Endothelial cell of umbilical vein (primary cell): ENCODE data around the gene ITPR1. TPM values are rescaled to one million over a fixed set of nuclear protein-coding genes. Genes with fewer than 3 reads are reported as not detected.

ENCODE experiments used
- BruUV-seq: library from RNA; stranded (reverse); fragments of 400-500 nt; replicated peaks from 2 replicates; lab custom pipeline; 2021; lab: Mats Ljungman, UMichigan
- CTCF ChIA-PET: fragments of 300-600, 350-600 bp; sonication (Branson Sonifier 250); formaldehyde crosslinking; loops from one replicate; lab custom pipeline; 2021; ENCODE audit warnings: antibody characterized with exemption, inconsistent platforms; lab: Charles Lee
- POLR2A ChIA-PET: fragments of 300-600, 350-600 bp; sonication (Branson Sonifier 250); formaldehyde crosslinking; loops from one replicate; lab custom pipeline; 2021; ENCODE audit warnings: antibody characterized with exemption, inconsistent platforms; lab: Charles Lee
- DNase-seq: peaks from one replicate; pipeline ENCODE4 v3.0.0-alpha.2; 2011; ENCODE audit warnings: low read depth, low spot score
- FAIRE-seq: peaks from 2 replicates; lab custom pipeline; 2011; peaks lifted over from hg19 to GRCh38; lab: Jason Lieb, UNC
- H2AFZ ChIP-seq: 2 replicates; pipeline ENCODE4 v1.6.0; 2012; ENCODE audit warnings: low read depth, low read length, control low read depth, inconsistent platforms
- H3K27ac ChIP-seq: 2 replicates; pipeline ENCODE4 v1.5.1; 2011; ENCODE audit warnings: low read depth, mild to moderate bottlenecking, control low read depth, low read length, moderate library complexity; ENCODE audit not compliant: insufficient read depth
- H3K27me3 ChIP-seq, 2 experiments: 2 replicates each; pipeline versions ENCODE4 v1.6.0 to v1.6.1; 2011; ENCODE audit warnings: low read length in 2 of 2, mixed read lengths in 1 of 2; ENCODE audit not compliant: control insufficient read depth in 2 of 2, insufficient read depth in 2 of 2
- H3K36me3 ChIP-seq, 2 experiments: 2 replicates in 1 of 2; 3 replicates in 1 of 2; pipeline ENCODE4 v1.5.1; 2011; ENCODE audit warnings: low read length in 2 of 2, mild to moderate bottlenecking in 1 of 2, moderate library complexity in 1 of 2; ENCODE audit not compliant: control insufficient read depth in 2 of 2, insufficient read depth in 2 of 2; ENCODE audit errors: extremely low read depth in 1 of 2
- H3K4me1 ChIP-seq: 3 replicates; pipeline ENCODE4 v1.5.1; 2011; ENCODE audit warnings: mild to moderate bottlenecking, low read length; ENCODE audit not compliant: control insufficient read depth, insufficient read depth; ENCODE audit errors: extremely low read depth
- H3K4me2 ChIP-seq: 2 replicates; pipeline ENCODE4 v1.6.1; 2011; ENCODE audit warnings: low read length, control low read depth, mixed read lengths; ENCODE audit not compliant: insufficient read depth
- H3K4me3 ChIP-seq, 3 experiments: fragments of 200-600 bp in 1 of 3; sonication (generic), shearing (Covaris generic) in 1 of 3; replicated peaks in 1 of 3; 2 replicates each; pipeline ENCODE4 v1.5.1; 2011 to 2016; ENCODE audit warnings: control low read depth in 3 of 3, low read length in 3 of 3, mild to moderate bottlenecking in 2 of 3, inconsistent platforms in 1 of 3, low read depth in 1 of 3, moderate library complexity in 1 of 3; ENCODE audit not compliant: insufficient read depth in 1 of 3
- H3K79me2 ChIP-seq: 2 replicates; pipeline ENCODE4 v1.6.0; 2012; ENCODE audit warnings: low read length, inconsistent platforms; ENCODE audit not compliant: control insufficient read depth, insufficient read depth
- H3K9ac ChIP-seq: replicated peaks from 2 replicates; pipeline ENCODE3; 2011; ENCODE audit warnings: low read length, control low read depth; ENCODE audit not compliant: insufficient read depth; ENCODE audit errors: extremely low read depth
- H3K9me1 ChIP-seq: replicated peaks from 3 replicates; pipeline ENCODE4 v1.6.0; 2011; ENCODE audit warnings: mild to moderate bottlenecking, low read length; ENCODE audit not compliant: control insufficient read depth, insufficient read depth; ENCODE audit errors: extremely low read depth
- H3K9me3 ChIP-seq: replicated peaks from 2 replicates; pipeline ENCODE4 v1.5.1; 2012; ENCODE audit warnings: low read length, inconsistent platforms; ENCODE audit not compliant: control insufficient read depth, insufficient read depth
- H4K20me1 ChIP-seq: replicated peaks from 2 replicates; pipeline ENCODE3; 2011; ENCODE audit warnings: mild to moderate bottlenecking, low read length; ENCODE audit not compliant: control insufficient read depth, insufficient read depth; ENCODE audit errors: extremely low read depth
- CTCF ChIP-seq, 2 donors: IDR thresholded peaks; 1 replicate in 1 of 2; 2 replicates in 1 of 2; pipeline ENCODE4 v1.5.1; 2011; ENCODE audit warnings: low read length in 2 of 2, mild to moderate bottlenecking in 2 of 2, moderate library complexity in 2 of 2, control low read depth in 1 of 2, inconsistent platforms in 1 of 2, low read depth in 1 of 2; ENCODE audit not compliant: insufficient read depth in 1 of 2; ENCODE audit errors: extremely low read depth in 1 of 2
- EZH2 ChIP-seq: IDR thresholded peaks from 2 replicates; pipeline ENCODE4 v1.6.1; 2012; ENCODE audit warnings: borderline replicate concordance, low read depth, mild to moderate bottlenecking, moderate library complexity, low read length, inconsistent platforms; ENCODE audit not compliant: severe bottlenecking
- FOS ChIP-seq: IDR thresholded peaks from 2 replicates; pipeline ENCODE4 v1.6.1; 2011; ENCODE audit warnings: mild to moderate bottlenecking, low read length, moderate library complexity, borderline replicate concordance; ENCODE audit not compliant: insufficient read depth
- GATA2 ChIP-seq: IDR thresholded peaks from 2 replicates; pipeline ENCODE4 v1.7.0; 2011; ENCODE audit warnings: low read depth, mild to moderate bottlenecking, moderate library complexity, mixed read lengths, low read length; ENCODE audit not compliant: insufficient read length, insufficient read depth
- JUN ChIP-seq: IDR thresholded peaks from 2 replicates; pipeline ENCODE4 v1.6.1; 2011; ENCODE audit warnings: borderline replicate concordance, low read depth; ENCODE audit not compliant: insufficient read length, insufficient read depth
- MAX ChIP-seq: IDR thresholded peaks from 2 replicates; pipeline ENCODE4 v1.6.1; 2011; ENCODE audit not compliant: insufficient read depth, insufficient read length
- MYC ChIP-seq: IDR thresholded peaks from one replicate; pipeline ENCODE4 v1.6.1; 2011; ENCODE audit warnings: mild to moderate bottlenecking, low read depth, low read length
- POLR2A ChIP-seq: IDR thresholded peaks from 2 replicates; pipeline ENCODE4 v1.6.1; 2012; ENCODE audit warnings: low read depth, mild to moderate bottlenecking, control low read depth, low read length
- POLR2AphosphoS5 ChIP-seq: IDR thresholded peaks from 2 replicates; pipeline ENCODE4 v1.6.1; 2012; ENCODE audit warnings: low read depth, mild to moderate bottlenecking, control low read depth, low read length, moderate library complexity; ENCODE audit not compliant: insufficient read depth
- dilution Hi-C: fragments of 300-500 bp; cut with MboI; formaldehyde crosslinking; loops from one replicate; pipeline ENCODE4 v1.15.0; 2019; ENCODE audit warnings: low sequenced_read_pairs; ENCODE audit not compliant: extremely low pct_ligation_motif_present
- intact Hi-C: fragments of 100-400 bp; cut with micrococcal nuclease; formaldehyde crosslinking; loops from one replicate; pipeline ENCODE4 v1.10.0; 2022
- polyA plus RNA-seq, 4 experiments: library from polyadenylated mRNA; depleted of rRNA in 3 of 4; stranded (reverse) in 3 of 4; unstranded in 1 of 4; fragments of >200 nt; gene quantifications; 2 replicates each; pipeline versions ENCODE4 v1.2.1 to v1.2.3, GENCODE V29; 2011 to 2012; ENCODE audit warnings: missing spikeins in 1 of 4
- total RNA-seq: library from RNA; stranded (reverse); gene quantifications from 2 replicates; pipeline ENCODE4 v1.2.3, GENCODE V29; 2021

Gene ITPR1
- total and polyA plus RNA-seq, 2 donors (not counting 3 experiments of a cell fraction or from before 2014, with no cell fraction given), result 5.1 to 16.1 TPM

DNA sequence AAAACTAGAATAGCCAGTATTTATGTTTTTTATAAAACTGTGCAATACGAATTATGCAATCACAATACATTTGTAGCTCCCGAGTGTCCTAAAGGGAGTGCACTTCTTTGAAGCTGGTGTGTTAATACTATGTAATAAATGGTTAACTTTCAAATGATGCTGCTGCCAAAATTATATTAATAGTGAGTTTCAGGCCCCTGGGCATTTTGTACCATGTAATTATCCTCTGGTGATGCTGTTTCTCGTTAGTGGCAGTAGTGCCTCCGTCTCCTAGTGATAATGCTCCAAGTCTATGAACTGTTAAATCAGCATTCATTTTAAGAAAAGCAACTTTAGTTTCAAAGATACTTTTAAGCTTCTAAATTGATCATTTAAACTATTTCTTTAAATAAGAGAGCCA lies 353.4 kb downstream of the ITPR1 start:
- Histone ChIP-seq H3K4me3 (no peak overlapping the region), H3K4me2 (no peak overlapping the region), H3K27me3 (no peaks in the 10 kb centered on the region), H3K79me2 (no peaks in the 10 kb centered on the region), H3K36me3 (no peaks in the 10 kb centered on the region), H3K27ac (no peak overlapping the region), H3K9me3 (no peaks in the 10 kb centered on the region), H2AFZ (no peak overlapping the region), H3K9ac (no peak overlapping the region), H4K20me1 (no peaks in the 10 kb centered on the region), H3K9me1 (no peaks in the 10 kb centered on the region), H3K4me1 (no peaks in the 10 kb centered on the region)
- BruUV-seq, result no TSS peak
- TF ChIP-seq FOS, result no peak
- no peak for TF ChIP-seq JUN
- TF ChIP-seq POLR2A, result no peak
- no peak for TF ChIP-seq GATA2
- no peak for TF ChIP-seq EZH2
- no peak for TF ChIP-seq CTCF (IDR thresholded peaks at IDR 0.05; ENCODE audit: extremely low read depth in 1 of 2, insufficient read depth in 1 of 2, low read depth in 1 of 2, low read length in 2 of 2)
- no peak for TF ChIP-seq POLR2AphosphoS5
- no peak for TF ChIP-seq MYC
- no peak for TF ChIP-seq MAX
- ChIA-PET CTCF (no interaction called here), POLR2A (no interaction called here)
- dilution Hi-C loops, result no loop called here
- intact Hi-C loops, result no loop called here
- DNase-seq, result no peak
- no peak for FAIRE-seq
